Ramos (cell line): ENCODE measurements around the gene CACNG4.

ENCODE experiments used
- in situ Hi-C: fragments of 300-500 bp; cut with MboI; formaldehyde crosslinking; loops from one replicate; pipeline ENCODE4 v1.14.3; 2022; ENCODE audit warnings: low sequenced_read_pairs; ENCODE audit not compliant: unreplicated experiment

Gene CACNG4

DNA sequence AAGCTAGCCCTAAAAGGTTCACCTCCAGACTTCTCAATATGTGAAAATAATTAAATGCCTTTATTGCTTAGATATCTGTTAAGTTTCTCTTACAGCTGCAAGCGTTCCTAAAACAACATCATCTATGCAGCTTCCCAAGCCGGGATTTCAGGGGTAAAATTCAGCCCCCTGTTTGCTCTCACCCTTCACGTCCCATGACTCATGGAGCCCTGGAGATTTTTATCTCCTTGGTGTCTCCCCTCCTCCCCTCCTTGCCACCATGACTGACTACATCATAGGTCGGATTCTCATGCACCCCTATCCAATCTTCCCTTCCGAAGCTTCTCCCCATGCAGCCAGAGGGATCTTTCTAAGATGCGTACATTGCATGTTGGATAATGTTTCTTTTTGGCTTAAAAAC lies 21.0 kb upstream of the CACNG4 start:
- in situ Hi-C loops = no loop called here

DNA sequence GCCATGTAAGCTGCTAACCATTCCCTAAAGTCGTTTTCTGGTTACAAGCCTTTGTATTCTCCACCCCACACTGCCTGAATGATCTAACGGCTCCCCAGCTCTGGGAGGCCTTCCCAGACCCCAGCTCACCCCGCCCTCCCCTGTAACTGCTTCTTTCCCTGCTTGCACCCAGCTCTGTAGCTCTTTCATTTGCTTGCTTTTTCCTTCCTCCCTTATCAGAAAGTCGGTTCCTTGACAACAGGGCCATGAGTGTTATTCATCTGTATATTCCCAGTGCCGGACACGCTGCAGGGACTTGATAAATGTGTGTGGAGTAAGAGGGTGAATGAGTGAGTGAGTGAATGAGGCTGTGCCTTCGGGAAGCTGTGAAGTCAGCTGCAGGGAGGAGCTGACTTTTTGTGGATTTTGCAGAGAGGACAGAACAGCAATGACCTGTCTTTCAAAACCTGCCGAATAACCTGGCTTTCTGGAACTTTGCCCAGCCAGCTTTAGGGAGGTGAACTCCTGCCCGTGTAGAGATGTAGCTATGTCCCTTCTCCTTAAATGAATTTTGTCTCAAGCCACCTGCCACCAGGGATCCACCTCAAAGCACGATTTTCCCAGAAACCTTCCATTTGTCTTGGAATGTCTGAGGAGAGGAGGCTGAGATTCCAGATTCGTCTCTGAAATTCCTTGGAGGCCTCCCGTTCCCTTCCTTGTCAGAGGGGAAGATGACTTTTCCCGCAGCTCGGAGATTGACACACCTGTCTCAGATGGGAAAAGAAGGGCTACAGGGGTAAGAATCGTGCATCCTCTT lies 20.0 kb upstream of the CACNG4 start:
- in situ Hi-C loops = no loop called here

DNA sequence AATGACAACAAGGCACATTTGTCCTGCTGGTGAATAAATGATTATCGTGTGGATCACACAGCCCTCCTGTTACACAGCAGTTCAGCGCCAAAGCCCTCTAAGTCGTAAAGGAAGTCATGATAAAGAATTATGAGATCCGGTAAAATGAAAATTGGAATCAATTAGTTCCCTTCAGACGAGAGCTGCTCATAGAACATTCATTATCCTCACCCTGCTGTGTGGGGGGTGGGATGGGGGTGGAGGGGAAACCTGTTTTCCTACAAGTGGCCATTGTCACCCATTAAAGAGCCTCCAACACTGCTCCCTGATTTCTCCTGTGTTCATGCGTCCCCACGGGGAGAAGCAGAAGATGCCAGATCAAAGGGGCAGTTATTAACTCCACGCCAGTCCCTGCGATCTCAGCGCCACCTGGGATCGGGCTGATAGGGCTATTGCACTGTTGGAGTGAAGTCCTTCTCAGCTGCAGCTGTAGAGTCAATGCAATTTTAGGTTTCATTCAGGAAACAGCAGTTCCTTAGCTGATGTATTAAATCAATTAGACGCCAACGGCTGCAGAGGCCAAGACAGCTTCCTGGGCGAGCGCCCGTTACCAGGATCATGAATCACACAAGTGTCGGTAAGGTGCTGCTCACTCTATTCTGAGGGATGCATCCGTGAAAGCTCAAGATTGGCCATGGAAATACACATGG lies 19.2 kb upstream of the CACNG4 start:
- in situ Hi-C loops = no loop called here

DNA sequence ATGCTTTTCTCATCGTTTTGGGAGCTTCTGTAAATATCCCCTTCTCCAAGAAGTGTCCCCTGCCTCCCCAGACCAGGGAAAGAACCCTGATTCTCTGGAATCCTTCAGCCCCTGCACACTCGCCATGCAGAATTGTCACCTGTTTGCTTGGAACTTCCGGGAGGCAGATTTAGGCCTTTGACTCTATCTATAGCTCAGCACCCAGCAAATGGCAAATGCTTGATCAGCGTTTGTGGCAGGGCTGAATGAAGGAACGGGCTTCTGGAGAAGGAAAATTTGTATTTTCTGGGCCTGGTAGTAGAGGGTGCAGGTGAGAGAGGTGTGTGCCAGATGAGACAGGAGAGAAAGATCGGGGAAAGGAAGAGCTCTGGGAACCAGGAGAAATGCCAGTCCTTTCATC lies 18.3 kb upstream of the CACNG4 start:
- in situ Hi-C loops = no loop called here

DNA sequence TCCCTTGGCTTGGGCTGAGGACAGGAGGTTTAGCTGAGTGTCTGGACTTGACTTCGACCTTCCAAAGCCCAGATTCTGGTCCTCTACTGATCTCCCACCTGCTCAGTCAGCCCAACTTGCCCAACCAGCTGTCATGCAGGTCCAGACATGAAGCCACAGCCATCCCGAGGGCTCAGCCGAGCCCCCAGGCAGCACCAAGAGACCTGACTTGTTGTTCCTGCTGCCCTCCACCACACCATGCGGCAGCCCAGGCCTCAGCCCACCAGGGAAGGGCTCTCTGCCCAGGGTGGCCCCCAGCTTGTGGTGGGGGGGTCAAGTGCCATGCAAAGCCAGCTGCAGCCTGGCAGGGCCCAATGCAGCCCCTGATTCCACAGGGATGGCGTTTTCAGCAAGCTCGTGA lies 17.2 kb upstream of the CACNG4 start:
- in situ Hi-C loops = no loop called here

DNA sequence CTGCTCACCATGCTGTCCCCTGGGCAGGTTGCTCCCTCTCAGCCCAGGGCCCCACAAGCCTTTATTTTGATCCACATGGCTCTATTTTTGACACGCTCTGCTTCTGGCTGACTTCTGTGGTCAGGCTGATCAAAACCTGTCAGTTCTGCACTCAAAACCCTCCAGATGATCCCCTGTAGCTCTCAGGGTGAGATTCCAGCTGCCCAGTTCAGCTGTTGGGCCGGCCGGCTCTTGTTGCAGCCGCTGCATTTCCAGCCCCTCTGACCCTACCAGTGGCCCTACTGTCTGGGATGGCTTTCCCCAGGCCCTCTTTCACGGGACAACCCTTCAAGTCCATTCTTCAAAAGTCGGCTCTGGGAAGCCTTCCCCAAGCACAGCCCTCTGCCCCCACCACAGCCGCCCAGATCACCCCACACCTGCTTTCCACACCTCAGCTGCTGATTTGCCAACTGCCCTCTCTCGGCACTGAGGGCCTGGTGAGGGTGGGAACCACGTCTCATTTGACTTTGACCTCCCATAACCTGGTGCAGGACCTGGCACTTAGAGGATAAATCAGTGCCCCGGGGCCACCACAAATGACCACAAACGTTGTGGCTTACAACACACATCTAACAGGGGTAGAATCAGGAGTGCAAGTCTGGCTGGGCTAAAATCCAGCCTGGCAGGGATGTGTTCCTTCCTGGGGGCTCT lies 16.3 kb upstream of the CACNG4 start:
- in situ Hi-C loops = no loop called here

DNA sequence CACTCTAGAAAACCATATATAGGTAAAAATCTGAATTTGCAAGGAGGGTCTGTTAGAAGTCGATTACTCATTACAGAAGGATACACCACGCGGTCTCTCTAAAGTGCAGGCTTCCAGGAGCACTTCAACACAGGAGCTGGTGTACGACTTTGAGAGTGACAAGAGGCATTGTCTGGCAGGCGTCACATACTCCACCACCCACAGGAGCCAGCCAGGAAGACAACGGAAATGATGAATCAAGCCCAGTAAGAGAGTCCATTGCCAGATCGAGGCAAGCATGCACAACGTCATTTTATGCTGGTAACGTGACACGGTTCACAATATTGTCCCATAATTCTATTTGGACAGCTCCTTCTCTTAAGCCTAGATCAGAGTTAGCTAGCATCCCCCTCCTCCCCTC lies 15.0 kb upstream of the CACNG4 start:
- in situ Hi-C loops = no loop called here

DNA sequence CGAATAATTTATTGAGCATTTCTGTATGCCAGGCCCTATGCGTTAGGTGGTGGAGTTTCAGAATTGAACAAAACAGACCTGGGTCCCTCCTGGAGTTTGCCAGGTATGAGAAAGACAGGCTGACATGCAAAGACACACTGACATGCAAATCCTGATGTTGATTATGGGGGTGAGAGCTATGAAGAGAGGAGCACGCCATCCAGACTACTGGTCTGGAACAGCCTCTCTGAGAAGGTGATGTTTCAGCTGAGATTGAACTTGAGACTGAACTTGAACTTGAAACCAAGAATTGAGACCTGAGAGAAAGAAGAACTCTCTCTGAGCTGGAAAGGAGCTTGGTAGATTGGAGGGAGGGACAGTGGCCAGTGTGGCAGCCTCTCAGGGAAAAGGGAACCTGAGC lies 14.2 kb upstream of the CACNG4 start:
- in situ Hi-C loops = no loop called here

DNA sequence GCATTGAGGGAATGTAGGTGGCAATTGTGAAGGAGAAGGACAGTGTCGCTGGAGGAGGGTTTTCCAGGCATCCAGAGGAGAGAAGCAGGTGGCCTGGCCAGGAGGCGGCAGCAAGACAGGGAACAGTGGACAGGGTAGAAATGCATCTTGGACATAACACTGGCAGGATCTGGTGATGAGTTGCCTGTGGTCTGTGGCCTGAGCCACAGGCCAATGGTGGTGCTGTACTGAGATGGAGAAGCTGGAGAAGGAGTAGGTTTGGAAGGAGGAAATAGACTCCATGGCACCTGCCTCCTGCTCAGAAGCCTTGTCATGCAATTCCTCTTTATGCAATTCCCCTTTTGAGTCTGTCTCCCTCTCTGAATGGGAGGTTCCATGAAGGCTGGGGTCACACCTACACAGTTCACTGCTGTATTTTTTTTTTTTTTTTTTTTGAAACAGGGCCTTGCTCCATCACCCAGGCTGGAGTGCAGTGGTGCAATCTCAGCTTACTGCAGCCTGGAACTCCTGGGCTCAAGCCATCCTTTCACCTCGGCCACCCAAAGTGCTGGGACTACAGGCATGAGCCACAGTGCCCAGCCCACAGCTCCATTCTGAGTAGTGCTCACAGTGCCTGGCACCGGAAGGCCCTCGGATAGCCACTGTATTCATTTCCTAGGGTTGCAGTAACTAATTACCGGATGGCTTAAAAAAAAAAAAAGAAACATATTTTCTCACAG lies 13.5 kb upstream of the CACNG4 start:
- in situ Hi-C loops = no loop called here

DNA sequence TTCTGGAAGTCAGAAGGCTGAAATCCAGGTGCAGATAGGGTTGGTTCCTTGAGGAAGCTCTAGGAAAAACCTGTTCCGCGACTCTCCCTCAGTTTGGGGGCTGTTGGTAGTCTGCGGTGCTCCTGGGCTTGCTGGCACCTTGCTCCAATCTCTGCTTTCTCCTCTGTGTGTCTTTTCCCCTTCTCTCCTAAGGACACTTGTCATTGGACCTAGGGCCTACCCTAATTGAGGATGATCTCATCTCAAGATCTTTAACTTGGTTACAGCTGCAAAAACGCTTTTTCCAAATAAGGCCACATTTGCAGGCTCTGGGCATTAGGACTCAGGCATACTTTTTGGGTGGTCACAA lies 12.9 kb upstream of the CACNG4 start:
- in situ Hi-C loops = no loop called here

DNA sequence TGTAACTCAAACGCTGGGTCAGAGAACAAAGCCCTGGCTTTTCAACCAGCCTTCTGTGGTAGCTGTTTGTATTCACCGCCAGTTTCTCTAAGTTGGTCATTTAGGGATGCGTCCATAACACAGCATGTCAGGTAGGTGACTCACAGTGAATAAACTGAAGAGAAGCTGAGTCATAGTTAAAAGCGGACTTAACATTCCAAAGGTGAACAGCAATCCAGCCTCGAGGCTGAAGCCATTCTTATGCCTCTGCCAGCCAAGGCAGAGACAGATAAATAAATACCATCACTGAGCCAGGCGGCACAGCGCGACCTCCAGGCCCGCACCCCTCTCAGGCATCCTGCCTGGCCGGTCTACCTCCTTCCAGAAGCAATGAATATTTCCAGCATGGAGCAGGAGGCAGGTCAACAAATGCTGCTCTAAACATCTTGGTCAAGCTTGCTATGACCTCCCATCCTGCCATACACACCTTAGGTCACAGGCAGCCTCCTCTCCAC lies 12.4 kb upstream of the CACNG4 start:
- in situ Hi-C loops = no loop called here

DNA sequence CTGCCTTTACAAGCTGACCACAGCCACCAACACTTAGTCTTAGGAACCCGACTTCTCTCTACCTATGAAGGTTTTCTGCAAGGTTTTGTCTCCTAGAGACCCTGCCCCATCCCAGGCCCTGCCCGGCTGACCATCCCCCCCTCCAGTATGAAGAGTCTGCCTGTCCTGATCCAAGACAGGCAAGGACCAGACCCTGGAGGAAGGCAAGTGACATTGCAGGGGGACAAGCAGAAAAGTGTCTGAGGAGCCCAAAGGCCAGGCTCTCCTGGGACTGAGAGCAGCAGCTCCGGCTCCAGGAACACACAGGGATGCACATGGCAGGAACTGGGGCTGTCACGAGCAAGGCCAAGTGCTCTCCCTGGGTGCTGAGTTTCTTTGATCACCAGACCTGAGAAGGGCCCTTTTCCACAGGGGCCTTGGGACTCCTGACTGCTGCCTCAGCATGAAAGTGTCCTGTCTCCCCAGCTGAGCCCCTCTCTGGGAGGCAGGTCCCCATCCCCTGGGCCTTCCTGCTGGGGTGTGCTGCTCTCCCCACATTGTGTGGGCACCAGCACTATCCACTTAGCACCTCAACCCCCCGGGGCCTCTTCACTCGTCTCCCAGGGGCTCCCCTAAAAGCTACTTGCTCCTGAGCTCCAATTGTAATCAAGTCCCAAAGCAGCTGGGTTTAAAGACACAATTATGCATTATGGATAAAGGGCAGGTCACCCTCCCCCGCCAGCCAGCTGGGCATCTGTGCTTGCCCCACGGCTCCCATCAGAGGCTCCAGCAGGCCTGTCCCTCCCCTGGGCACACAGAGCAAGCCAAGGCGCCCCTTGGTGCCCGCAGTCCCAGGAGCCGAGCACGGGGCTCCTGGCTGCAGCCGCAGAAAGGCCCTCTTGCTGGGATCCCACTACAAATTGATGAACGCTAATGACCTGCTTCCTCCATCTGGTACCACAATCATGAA lies 11.6 kb upstream of the CACNG4 start:
- in situ Hi-C loops = no loop called here

DNA sequence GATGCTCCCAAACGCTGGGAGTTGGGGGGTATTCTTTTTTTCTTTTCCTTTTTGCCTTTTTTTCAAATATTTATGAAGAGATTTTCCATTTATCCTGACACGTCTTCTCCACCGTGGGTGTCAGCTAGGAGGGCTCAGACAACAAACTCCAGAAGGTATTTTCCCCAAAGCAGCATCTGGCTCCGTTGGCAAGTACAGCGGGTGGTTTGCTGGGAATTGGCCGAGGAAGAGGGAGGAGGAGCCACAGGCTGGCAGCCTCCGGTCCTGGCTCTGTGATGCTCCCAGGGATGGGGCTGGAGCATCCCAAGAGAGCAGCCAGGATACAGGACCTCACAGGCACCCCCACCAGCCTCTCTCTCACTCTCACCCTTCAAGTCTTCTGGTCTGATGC lies 10.9 kb upstream of the CACNG4 start:
- in situ Hi-C loops = no loop called here

DNA sequence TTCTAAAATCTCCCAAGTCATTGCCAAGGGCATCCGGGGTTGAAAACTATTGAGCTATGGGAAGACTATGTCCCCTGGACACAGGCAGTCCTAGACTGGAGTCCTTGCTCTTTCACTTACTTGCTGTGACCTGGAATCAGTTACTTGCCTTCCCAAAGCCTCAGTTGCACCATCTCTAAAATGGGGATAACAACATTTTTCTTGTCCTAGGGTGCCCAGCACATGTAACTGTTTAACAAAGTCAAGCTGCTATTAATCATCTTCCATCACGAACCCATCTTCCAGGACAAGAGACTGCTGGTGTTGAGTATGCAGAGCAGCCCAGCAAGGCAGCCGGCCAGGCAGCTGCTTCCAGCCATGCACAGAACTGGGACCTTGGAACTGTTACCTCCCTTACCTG lies 9.9 kb upstream of the CACNG4 start:
- in situ Hi-C loops = no loop called here

DNA sequence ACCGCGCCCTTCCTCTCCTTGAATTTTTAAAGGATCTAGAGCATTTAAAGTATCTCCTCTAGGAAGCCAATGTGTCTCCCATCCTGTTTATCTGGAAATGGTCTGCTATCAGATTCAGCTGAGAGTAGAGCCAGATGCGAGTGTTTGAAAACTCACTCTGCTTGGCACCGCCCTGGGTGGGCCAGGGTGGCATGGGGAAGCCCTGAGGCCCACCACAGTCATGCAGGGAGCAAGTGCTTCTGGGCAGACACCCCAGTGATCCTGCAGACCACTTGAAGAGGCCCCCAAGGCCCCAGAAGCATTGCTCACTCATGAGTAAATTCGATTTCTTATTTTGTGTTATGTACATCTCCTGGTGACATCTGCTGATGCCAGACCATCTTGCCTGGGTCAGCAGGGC lies 8.7 kb upstream of the CACNG4 start:
- in situ Hi-C loops = no loop called here

DNA sequence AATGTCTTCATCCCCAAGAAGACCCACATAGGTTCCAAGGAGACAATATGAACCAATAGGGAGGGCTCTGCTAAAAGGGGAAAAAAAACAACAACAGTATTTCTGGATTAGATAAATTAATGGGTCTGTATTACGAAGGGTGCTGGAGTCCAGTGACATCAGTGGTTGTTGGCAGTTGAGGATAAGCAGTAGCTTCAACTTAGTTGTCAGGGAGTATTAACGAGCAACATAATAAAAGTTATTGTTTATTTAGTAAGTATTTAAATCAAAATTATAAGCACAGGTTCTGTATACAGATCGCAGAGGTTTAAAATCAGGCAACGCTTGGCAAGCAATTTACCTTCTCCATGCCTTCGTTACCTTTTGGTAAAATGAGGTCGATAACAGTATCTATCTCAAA lies 7.6 kb upstream of the CACNG4 start:
- in situ Hi-C loops = no loop called here

DNA sequence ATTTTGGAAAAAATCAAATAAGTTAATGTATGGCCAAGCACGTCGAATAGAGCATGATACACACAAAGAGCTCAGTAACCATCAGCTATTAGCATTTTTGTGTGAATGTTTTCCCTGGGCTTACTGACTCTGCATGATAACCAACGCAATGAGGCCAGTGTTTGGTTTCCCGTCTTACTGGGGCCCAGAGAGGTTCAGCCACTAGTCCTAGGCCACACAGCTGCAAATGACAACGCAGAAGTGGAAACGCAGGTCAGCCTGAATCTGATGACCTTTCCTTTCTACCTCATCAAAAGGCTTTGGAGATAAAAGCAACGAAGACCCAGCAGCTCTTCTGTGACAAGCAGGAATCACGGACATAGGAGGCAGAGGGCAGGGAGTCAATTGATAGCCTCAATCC lies 7.2 kb upstream of the CACNG4 start:
- in situ Hi-C loops = no loop called here

DNA sequence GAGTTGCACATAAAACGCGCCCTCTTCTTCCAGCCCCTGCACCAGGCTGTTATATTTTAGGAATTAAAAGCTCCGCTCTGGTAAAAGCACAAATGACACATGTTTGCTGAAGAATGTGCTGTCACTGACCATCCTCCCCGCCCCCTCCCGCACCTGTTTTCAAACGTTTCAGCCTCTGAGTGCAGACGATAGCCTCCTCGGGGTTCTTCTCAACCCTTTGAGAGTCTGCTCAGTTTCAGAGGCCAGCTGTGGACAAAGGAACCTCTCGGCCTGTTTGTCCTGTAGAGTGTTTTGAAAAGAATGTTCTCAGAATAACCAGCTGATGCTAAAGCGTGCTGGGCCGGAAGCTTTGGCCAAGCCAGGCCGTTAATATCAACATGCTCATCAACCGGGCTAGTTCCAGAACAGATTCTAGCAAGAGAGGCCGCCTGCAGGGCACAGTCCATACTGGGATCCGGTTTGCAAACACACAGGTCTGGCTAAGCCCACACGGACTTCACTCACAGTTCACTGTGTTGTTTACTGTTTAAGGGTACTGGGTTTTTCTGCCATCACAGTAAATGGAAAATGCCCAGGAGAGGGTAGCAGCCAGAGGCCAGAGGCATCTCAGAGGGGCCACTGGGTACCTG lies 6.4 kb upstream of the CACNG4 start:
- in situ Hi-C loops = no loop called here

DNA sequence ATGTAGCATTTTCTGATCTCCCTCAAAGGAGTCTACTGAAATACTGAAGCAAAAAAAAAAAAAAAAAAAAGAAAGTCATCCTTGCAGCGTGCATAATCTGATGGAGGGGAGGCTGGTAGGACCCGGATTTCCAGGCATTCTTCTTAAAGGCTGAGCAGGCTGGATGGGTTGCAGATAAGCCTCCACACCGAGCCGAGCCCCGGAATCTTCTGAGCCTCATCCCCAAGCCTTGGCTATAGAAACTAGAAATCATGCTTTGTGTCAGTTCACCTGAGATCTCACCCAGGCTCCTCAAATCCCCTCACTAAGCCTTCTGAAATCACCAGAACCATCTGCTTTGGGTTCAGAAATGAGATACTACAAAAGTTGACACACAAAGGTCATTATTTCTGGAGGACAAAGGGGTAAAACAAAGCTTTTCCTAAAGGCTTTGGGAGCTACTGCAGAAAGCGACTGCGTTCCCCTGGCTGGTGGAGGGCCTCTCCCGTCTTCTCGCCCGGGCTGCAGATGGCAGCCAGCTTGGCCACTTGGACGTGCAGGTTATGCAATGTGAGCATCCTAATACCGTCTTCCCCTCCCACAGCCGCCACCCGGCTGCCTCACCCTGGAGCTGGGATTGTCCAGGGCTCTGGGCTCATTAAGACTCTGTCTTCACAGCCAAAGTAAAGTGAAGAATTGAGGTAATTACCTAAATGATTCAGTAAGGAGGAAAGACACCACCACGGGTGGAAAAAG lies 4.7 kb upstream of the CACNG4 start:
- in situ Hi-C loops = no loop called here
